GM19240 (cell line): ENCODE results near the gene EDEM2.
"Not testable (repeated sequence)": the region's sequence is repeated elsewhere in the genome, so short reads cannot be mapped to it uniquely, and the experiment has no call there.

Experiments used
- DNase-seq: peaks from one replicate; pipeline ENCODE4 v3.0.0; 2011; ENCODE audit warnings: low spot score; ENCODE audit not compliant: insufficient read length

Gene EDEM2

GRCh38 chr20:35129647-35130069 is 17.5 kb downstream of the EDEM2 start:
- no peak for DNase-seq

- DNase-seq: no peak
These were observed 21.4 kb downstream of the EDEM2 start for GRCh38 chr20:35125753-35126152.

GRCh38 chr20:35122756-35123405 is 24.3 kb downstream of the EDEM2 start:
- DNase-seq: no peak

- DNase-seq: no peak
These were observed 25.9 kb downstream of the EDEM2 start for GRCh38 chr20:35121186-35121585.

GRCh38 chr20:35120012-35120701 is 27.0 kb downstream of the EDEM2 start:
- DNase-seq: no peak

- no peak for DNase-seq
These were observed 29.5 kb downstream of the EDEM2 start for GRCh38 chr20:35117629-35118028.

- DNase-seq: no peak
These were observed 29.9 kb downstream of the EDEM2 start for GRCh38 chr20:35117196-35117595.

- no peak for DNase-seq
These were observed 30.9 kb downstream of the EDEM2 start for GRCh38 chr20:35116258-35116657.

GRCh38 chr20:35115606-35116005 is 31.5 kb downstream of the EDEM2 start:
- no peak for DNase-seq

GRCh38 chr20:35112276-35112675 is 34.9 kb downstream of the EDEM2 start:
- DNase-seq: not testable (repeated sequence)

GRCh38 chr20:35111141-35111888 is 35.8 kb downstream of the EDEM2 start:
- DNase-seq: no peak

GRCh38 chr20:35108921-35109320 is 38.2 kb downstream of the EDEM2 start:
- DNase-seq: no peak

GRCh38 chr20:35106827-35107380 is 40.2 kb downstream of the EDEM2 start:
- DNase-seq: no peak

GRCh38 chr20:35104685-35105295 is 42.3 kb downstream of the EDEM2 start:
- no peak for DNase-seq

GRCh38 chr20:35101620-35102019 is 45.5 kb downstream of the EDEM2 start:
- no peak for DNase-seq

GRCh38 chr20:35093267-35093884 is 53.8 kb downstream of the EDEM2 start:
- no peak for DNase-seq

GRCh38 chr20:35092524-35093266 is 54.4 kb downstream of the EDEM2 start, which contains the start of gene TRPC4AP:
TSS of gene TRPC4AP (minus strand) at chr20:35092807. CDS start at chr20:35092781, 26 bp downstream.
- DNase-seq: peak; percentile 72

GRCh38 chr20:35091816-35092523 is 55.2 kb downstream of the EDEM2 start:
- DNase-seq: no peak

- no peak for DNase-seq
These were observed 58.6 kb downstream of the EDEM2 start for GRCh38 chr20:35088231-35089145.
